Activated CD4-positive, alpha-beta T cell treated with anti-CD3 and anti-CD28 coated beads, Interleukin-2, amount 50 U/mL, for 1 hour (primary cell): ENCODE results near the gene ATP6V1C2.
A peak's percentile ranks its signal among the peaks of the same experiment; 100 is the strongest.
"Not testable (repeated sequence)": the region's sequence is repeated elsewhere in the genome, so short reads cannot be mapped to it uniquely, and the experiment has no call there.

ENCODE experiments used
- DNase-seq: peaks from one replicate; pipeline ENCODE4 v3.0.0-alpha.2; 2020

Gene ATP6V1C2

DNA sequence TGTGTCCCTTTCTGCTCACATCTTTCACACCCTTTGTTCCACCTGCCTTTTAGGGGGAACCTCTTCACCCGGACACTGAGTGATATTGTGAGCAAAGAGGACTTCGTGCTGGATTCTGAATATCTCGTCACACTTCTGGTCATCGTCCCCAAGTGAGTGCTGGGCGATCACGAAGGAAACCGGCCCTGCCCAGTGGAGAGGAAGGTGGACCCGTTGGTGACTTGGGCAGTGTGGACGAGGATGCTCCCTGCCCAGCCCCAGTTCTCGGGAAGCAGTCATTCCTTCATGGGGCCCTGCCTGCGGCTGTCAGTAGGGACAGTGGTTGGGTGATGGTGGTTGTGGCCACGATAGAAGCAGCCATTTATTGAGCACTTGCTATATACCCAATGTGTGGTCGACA lies 50.4 kb downstream of the ATP6V1C2 start:
- DNase-seq: no peak

GRCh38 chr2:10772201-10772867 lies 50.9 kb downstream of the ATP6V1C2 start:
- no peak for DNase-seq

- DNase-seq: no peak
These were observed 51.4 kb downstream of the ATP6V1C2 start for GRCh38 chr2:10772868-10773215.

DNA sequence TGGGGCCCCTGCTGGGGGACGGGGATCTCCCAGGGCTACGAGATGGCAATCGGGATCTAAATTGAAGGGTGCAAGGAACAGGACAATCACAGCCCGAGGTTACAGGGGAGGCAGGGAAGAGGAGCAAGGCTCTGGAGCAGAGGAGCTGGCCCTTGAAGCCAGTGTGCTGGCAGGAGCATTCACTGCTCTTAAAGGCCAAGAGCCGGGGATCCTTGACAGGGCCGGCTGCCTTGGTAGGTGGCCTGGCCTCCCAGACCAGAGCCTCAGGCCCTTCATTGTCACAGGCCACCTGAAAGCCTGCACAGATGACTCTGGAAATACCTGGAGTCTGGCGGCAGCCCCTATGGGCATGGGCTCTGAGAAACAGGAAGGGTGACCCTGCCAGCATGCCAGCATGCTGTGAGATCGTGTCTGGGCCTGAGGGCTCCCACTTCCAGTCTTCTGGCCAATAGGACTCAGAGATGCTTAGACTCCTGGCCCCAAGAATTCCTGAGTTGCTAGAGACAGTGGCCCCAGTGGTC lies 52.5 kb downstream of the ATP6V1C2 start:
- DNase-seq: no peak

DNA sequence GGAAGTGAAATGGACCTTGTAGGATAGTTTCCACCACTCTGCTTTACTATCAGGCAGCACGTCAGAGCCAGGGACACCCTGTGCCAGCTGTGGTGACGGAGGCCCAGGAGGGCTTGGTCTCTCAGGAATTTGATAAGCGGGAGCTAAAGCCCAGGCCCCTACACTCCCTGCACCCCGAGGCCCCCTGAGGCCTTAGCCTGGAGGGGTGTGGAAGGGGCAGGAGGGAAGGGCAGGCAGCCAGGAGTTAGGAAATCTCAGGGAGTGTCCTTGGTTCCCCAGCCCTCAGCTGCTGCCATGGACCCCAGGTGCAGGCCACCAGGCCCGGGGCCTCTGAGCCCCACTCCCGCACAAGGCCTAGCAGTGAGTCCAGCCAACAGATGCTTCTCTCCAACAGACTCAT lies 53.0 kb downstream of the ATP6V1C2 start:
- no peak for DNase-seq

DNA sequence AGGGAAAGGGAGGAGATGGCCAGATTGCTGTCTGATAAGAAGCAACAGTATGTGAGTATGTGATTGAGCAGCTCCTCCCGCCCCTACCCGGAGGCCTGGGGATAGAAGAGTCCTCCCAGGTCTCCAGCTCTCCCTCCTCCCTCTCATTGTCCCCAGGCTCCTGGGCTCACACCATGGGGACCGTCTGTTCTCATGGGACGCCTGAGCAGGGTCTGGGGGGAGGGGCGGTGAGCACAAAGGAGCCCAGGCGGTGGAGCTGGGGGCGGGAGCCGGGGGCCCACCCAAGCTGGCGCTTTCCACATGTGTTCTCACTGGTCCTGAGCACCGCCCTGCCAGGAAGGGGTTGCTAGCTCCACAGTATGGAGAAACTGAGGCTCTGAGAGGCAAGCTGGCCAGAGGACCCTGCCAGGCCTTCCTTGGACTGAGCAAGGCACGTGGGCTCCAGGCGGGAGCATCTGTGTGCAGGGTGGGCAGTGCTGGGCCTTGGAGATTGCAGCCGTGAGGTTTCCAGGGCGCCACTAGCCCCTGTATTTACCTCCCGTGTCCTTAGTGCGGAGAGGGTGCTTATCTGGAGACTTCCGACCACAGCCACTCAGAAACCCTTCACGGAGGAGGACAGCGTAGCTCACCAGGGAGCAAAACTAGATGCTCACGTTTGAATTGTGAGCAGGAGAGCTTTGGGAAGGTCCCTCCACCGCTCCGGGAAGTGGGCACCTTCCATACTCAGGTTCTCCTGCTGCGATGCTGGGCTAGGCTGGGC lies 53.8 kb downstream of the ATP6V1C2 start:
- DNase-seq: no peak

- DNase-seq: no peak
These were observed 54.4 kb downstream of the ATP6V1C2 start for GRCh38 chr2:10775831-10776230.

- no peak for DNase-seq
These were observed 55.0 kb downstream of the ATP6V1C2 start for GRCh38 chr2:10776231-10776977.

GRCh38 chr2:10777111-10777841 lies 55.8 kb downstream of the ATP6V1C2 start:
- no peak for DNase-seq

DNA sequence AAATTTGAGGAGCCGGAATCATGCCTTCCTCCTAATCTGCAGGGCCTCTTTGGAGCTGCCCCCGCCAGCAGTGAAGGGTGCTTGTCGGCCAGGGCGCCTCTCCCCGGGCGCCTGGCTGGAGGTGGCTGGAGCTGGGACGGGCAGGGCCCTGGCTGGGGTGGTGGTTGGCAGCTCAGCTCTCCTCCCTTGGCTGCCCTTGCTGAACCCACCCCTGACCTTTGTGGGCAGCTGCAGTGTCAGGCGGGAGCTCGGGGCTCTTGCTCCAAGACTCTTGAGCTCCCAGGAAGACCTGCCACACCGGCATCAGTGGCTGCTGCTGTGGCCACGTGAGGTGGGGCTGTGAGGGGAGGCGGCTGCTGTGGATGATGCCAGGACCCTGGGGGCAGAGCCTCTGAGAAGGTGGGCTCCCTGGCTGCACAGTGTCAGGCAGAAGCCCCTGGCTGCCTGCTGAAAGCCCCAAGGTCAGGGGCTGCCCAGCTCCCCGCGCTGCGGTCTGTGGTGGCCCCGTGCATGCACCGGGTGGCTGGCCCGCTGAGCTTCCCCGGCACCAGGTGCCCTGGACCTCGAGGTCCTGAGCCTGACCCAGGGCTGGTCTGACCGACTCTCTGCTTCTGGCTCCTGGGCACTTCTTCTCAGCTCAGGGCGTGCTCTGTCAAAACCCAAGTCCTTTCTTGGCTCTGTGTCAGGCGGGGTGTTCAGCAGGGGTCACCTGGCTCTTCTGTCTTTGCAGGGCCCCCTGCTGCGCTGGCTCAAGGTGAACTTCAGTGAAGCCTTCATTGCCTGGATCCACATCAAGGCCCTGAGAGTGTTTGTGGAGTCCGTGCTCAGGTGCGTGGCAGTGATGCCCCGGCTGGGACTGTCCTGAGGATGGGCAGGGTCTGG lies 56.7 kb downstream of the ATP6V1C2 start:
- no peak for DNase-seq

DNA sequence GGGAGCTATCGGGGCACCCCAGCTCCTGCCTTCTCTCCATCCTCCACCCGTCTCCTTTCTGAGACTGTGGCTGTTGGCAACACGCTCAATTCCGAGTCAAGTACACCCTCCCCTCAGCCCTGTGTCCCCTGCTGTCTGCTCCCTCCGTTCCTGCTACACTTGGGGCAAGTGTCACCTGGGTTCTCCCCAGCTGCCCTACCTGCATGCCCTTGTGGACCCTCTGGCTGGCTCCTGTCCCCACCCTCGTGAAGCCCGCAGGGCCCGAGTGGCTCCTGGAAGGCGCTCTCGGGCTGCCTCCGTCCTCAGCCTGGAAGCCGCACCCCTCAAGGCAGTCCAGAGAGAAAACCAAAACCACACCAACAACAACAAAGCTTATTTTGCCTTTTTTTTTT lies 57.3 kb downstream of the ATP6V1C2 start:
- DNase-seq: no peak

DNA sequence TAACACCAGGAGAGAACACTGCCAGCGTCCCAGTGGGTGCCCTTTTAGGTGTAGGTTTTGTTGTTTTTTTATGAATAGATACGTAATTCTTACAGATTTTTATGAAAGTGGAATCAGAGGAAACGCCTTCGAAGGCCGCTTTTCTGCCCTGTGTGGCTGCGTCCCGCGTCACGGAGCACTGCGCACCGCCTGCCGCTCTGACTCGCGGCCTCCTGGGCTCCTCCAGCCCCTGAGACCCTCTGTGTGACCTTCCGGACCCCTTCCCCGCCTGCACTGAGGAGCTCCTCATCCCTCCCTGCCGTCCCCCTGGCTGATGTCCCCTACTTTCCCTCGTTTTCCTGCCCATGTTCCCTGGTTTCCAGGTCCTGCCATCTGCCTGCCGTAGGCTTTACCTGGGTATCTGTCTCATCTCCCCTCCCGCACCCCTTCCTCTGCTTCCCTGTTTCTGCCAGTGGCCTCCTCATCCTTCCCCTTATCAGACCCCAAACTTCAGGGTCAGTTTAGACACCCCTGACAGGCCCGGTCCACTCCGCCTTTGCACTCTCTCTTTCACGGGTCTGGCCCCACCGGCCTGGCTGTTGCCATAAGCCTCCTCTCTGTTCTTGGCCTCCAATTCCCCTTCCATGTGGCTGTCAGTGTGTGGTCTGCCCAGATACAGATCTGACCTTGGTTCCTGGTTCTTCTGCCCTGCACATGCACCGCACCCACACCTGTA lies 58.5 kb downstream of the ATP6V1C2 start:
- no peak for DNase-seq

DNA sequence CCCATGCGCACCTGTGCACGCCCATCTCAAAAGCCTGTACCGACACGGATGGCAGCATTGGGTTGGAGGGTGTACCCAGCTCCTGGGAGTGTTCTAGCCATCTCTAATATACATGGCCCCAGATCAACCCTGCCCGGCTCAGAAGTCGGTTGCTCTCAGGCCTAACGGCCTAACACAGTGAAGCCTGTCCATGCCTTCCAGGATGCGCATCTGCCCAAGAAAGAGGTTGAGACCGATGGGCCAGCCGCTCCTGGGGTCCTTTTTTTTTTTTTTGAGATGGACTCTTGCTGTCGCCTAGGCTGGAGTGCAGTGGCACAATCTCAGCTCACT lies 59.0 kb downstream of the ATP6V1C2 start:
- no peak for DNase-seq

DNA sequence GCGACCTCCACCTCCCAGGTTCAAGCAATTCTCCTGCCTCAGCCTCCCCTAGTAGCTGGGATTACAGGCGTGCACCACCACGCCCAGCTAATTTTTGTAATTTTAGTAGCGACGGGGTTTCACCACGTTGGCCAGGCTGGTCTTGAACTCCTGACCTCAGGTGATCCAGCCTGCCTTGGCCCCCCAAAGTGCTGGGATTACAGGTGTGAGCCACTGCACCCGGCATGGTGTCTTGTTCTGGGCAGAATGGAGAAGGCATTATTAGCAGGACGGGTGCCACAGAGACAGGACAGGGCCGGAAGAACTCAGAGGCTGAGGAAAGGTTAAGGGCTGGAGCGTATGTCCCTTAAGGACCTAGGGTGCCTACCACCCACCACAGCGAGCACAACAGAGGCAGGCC lies 59.4 kb downstream of the ATP6V1C2 start:
- DNase-seq: not testable (repeated sequence)

DNA sequence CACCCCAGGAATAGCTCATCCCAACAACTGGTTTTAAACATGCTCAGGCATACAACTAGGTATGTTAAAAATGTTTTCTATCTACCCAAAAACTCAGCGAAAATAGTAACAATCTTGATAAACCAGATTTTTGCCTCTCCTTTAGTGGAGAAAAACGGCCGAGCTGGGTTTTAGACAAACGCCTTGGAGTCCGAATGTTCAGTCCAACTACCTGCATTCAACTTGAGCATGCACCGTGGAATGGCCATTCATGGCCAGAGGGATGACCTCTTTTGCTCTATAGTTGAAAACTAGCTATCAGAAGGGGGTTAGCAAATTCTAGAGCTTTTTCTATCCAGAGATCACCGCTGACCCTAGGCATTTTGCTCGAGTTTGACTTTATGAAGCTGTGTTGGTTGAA lies 60.3 kb downstream of the ATP6V1C2 start:
- DNase-seq: no peak

DNA sequence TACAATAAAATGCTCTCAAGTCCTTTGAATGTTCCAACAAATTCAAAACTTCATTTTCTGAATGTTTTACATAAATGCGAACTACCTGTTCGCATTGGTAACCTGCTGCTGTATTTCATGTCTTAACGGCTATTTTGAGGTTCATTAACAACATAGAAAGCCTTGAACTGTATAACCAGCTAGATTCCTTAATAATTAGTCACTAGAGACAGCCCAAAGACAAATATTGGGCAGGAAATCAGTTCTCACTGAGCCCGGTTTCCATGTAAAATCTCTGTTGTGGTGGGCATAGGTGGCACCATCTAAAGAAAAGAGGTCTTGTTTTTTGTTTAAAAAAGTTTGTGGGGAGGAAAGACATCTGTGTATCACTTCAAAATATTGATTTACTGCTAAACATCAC lies 62.0 kb downstream of the ATP6V1C2 start:
- no peak for DNase-seq

DNA sequence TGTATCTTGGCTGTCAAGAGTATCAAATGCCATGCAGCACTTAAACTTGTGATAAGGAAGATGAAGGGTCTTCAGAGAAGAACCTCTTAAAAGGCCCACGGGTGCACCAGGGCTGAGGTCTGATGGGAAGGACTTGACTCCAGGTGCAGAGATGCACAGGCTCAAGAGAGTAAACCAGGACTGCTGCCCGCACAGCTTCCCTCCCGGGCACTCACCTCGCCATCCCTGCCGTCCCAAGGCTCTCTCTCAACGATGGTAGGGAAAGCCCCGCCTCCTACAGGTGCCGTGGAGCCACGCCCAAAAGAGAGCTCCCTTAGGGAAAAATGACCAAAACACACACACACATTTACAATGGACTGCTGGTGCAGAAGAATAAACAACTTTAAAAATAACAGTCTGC lies 63.3 kb downstream of the ATP6V1C2 start:
- no peak for DNase-seq

DNA sequence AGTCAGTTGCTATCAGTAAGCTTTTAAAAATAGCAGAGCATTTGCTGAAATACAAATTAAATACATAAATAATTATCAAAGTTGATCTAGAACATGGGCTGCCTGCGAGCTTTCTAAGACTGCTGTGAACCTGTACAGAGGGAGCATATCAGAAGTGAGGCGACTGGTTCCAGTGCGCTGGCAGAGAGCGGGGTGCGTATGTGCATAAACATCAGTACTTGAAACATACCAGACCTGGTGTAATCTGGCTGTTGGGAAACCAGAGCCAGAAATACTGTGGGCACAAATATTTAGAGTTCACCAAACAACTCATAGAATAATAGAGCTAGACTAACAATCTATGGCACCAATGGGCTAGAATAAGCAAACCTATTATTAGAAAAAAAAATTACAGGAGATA lies 63.8 kb downstream of the ATP6V1C2 start:
- DNase-seq: no peak

DNA sequence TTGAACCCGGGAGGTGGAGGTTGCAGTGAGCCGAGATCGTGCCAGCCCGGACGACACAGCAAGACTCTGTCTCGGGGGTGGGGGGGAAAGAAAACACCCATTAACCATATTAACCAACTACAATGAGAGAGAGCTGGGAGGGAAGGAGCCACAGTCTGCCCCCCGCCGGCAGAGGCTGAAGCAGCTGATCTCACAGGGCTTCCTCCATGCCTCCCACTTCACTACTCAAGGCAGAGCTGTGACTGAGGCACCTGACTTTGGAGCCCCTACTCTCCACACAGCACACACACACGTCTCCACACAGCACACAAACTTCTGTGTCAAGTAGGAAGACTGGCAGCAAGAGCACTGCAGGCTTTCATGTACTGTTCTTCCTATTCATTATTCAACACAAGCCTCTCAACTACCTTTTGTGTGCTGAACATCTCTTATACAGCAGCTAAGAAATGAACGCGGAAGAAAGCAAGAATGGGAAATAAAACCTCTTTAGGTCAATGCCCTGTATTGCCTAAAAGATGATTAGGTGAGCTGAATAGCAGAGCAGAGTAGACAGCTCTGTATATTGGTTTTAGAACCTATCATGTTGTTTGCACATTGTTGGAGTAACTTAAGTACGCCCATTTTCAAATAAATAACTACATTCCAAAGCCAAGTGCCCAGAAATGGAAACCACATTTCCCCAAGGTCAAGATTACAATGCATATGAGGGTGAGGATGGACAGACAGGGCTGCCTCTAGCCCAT lies 65.0 kb downstream of the ATP6V1C2 start:
- DNase-seq: no peak

DNA sequence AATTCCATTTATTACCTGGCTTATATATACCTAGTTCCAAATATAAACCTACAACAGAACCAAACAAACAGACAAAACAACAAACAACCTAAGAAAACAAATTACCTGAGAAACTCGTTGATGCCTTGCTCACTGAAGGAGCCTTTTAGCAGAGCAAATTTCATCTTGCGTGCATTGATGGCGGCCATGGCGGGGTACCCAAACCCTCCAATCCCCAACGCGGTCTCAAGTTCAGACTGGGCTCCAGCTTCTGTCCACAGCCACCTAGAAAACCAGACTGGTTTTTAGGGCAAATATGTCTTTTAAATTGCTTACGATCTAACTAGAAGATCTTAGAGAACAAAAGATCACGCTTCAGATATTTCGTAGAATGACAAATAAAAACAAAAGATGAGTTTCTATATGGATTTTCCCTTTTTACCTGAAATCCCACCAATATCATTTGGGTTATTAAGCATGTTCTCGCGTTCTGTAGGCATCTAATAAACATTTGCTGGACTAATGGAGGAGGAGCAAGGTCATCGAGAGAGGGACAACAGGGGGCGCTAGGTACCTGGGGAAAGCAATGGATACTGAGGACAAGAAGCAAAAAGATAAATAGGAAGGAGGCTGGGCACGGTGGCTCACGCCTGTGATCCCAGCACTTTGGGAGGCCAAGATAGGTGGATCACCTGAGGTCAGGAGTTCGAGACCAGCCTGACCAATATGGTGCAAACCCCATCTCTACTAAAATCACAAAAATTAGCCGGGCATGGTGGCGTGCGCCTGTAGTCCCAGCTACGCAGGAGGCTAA lies 65.9 kb downstream of the ATP6V1C2 start:
- peak; percentile 32 for DNase-seq
